ENCODE measurements around the gene TBX2. TPM values are rescaled to one million over a fixed set of nuclear protein-coding genes. Genes with fewer than 3 reads are reported as not detected.

Gene TBX2
- total RNA-seq, 2 donors from 2014 or later: 5.0 to 5.3 TPM

DNA sequence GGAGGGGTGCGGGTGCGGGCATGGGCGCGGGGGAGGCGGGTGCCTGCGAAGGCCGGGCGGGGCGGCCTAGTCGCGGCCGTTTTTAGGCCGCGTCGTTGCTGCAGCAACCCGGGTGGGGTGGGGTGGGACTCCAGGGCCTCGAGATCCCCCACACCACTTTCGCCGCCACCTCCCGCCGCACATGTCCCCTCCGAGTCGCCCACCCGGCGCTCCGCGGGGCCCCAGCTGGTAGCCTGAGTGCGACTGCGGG, 11.3 kb downstream of the TBX2 start:
- peaks cover 5% of the 10 kb centered on the region for H3K4me1 ChIP-seq
- H3K27me3 ChIP-seq: peaks cover 52% of the 10 kb centered on the region
- H3K27ac ChIP-seq: peak overlapping the region; percentile 68
- H3K4me3 ChIP-seq: peak overlapping the region; percentile 49
- no peaks in the 10 kb centered on the region for H3K9me3 ChIP-seq
- H3K36me3 ChIP-seq: no peaks in the 10 kb centered on the region
- peak overlapping the region in 1 of 2 donors; percentile 84 for H3K9ac ChIP-seq (ENCODE audit: low read depth in 2 of 2, low read length in 2 of 2)
- no peak for DNase-seq
- TF ChIP-seq, protein P1, sequence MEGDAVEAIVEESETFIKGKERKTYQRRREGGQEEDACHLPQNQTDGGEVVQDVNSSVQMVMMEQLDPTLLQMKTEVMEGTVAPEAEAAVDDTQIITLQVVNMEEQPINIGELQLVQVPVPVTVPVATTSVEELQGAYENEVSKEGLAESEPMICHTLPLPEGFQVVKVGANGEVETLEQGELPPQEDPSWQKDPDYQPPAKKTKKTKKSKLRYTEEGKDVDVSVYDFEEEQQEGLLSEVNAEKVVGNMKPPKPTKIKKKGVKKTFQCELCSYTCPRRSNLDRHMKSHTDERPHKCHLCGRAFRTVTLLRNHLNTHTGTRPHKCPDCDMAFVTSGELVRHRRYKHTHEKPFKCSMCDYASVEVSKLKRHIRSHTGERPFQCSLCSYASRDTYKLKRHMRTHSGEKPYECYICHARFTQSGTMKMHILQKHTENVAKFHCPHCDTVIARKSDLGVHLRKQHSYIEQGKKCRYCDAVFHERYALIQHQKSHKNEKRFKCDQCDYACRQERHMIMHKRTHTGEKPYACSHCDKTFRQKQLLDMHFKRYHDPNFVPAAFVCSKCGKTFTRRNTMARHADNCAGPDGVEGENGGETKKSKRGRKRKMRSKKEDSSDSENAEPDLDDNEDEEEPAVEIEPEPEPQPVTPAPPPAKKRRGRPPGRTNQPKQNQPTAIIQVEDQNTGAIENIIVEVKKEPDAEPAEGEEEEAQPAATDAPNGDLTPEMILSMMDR (IDR thresholded peaks at IDR 0.05): no peak
- intact Hi-C loops (cut with DNase I): no loop called here

DNA sequence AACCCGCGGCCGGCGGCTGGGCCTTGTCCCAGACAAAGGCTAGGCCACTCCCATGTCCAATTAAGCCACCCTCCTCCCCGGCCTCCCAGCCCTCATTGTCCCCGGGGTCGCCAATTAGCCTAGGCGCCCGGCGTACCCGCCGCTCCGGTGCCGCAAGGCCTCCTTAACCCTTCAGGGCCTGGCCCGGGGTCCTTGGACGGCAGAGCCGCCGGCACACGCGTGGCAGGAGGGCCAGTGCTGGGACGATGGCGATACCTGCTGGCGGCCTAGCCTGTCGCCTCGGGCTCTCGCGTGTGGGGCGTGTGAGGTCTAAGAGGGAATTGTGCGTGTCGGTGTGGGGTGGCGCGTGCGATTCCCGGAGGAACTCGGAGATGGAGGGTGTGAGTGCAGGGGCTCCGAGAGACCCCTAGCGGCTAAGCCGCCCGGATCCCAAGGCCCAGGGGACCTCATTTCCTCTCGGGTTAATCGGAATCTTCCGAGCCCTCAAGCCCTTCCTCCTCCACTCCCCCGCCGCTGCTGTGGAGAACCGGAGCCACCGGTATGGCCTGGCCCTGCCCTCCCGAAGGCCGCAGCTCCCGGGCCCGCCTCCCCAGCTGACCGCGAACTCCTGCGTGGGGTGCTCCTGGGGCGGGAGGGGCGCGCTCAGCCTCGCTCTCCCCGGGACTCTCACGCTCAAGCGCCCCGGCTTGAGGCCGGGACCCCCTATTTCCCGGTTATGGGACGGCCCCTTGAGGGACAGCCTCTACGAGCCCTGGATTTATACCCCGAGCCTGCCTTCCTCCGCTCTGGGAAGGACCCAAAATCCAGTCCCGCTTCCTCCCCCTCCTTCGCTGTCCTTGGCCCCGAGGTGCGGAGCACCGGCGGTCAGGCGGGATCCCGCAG, 11.9 kb downstream of the TBX2 start:
- TF ChIP-seq, protein P1 (IDR thresholded peaks at IDR 0.05): no peak
- peak overlapping the region; percentile 66 to 84 for H3K9ac ChIP-seq (ENCODE audit: low read depth in 2 of 2, low read length in 2 of 2)
- H3K9me3 ChIP-seq: no peaks in the 10 kb centered on the region
- intact Hi-C loops (cut with DNase I): no loop called here
- peak overlapping the region; percentile 68 for H3K27ac ChIP-seq
- H3K4me1 ChIP-seq: peaks cover 5% of the 10 kb centered on the region
- H3K4me3 ChIP-seq: peak overlapping the region; percentile 49
- no peaks in the 10 kb centered on the region for H3K36me3 ChIP-seq
- DNase-seq: peak; percentile 54
- peaks cover 50% of the 10 kb centered on the region for H3K27me3 ChIP-seq

DNA sequence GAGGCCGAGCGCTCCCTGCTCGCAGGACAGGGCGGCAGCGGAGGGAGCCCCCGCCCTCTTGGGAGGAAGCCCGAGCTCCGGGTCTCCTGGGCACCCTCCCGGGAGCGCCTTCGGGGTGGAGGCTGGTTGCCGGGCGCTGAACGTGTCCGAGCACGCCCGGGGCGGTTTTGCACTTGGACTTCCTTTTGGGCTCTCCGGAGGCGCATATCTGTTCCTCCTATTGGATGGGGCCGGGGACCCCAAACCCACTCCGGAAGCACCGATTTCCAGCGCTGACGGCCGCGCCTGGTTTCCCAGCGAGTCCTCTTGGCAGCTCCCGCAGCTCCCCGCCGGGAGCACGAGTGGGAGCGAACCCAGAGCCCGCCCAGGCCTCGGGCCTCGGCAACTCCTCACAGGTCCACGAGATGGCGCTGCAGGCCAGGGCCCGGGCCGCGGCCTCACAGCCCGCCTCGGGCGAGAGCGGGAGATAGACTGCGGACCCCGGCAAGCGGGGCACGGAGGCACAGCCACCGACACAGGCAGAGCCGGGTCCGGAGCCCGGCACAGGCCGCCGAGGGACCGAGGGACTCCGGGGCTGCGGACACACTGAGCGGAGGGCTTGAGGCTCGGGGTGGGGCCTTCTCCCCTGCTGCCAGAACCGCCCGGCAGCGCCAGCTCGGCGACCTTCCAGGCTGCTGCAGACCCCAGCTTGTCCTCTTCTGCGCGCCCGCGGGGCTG, 12.7 kb downstream of the TBX2 start:
- Histone ChIP-seq H3K9ac (ENCODE audit: low read depth in 2 of 2, low read length in 2 of 2) (peak overlapping the region; percentile 66 to 84), H3K9me3 (no peaks in the 10 kb centered on the region), H3K36me3 (no peaks in the 10 kb centered on the region), H3K27me3 (peaks cover 45% of the 10 kb centered on the region), H3K4me1 (peaks cover 5% of the 10 kb centered on the region), H3K27ac (peak overlapping the region; percentile 68), H3K4me3 (peak overlapping the region; percentile 49)
- peak; percentile 79 for DNase-seq
- TF ChIP-seq, protein P1 (IDR thresholded peaks at IDR 0.05): peak; percentile 97
- intact Hi-C loops (cut with DNase I): no loop called here

DNA sequence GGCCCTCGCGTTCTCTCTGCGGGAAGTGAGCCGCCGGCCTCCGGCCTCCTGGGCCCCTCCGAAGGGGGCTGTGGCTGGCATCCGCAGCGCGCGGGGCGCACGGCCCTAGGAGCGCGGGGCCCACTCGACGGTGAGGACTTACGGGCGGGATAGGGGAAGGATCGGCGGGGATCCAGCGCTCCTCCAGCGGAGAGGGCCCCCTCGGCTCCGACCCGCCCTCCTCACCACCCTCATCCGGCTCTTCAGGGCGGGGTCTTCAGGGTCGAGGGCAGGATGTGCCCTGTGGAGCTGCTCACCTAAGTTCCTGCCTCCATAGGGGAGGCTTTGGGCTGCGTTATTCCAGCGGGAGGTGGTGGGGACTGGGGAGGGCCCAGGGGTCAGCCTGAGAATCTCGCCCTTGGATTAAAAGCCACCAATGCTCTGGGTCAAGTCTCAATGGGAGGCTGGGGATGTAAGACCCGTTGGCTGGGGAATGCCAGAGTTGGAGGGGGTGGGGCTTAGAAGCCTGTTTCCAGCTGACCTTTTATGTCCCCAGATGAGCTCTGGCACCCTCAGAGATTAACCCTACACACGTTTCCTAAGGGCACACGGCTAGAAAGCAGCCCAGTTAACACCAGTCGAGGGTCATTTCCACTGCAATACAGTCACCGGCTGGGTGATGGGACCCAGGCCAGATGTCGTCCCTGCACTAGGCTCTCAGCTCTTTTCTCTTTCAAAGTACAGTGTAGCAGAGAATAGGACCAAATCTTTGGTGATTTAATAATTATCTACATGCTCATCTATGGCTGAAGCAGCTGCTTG, 13.4 kb downstream of the TBX2 start:
- Histone ChIP-seq H3K36me3 (no peaks in the 10 kb centered on the region), H3K4me1 (peaks cover 5% of the 10 kb centered on the region), H3K27ac (peak overlapping the region; percentile 68), H3K9me3 (no peaks in the 10 kb centered on the region), H3K4me3 (peak overlapping the region; percentile 49), H3K27me3 (peaks cover 37% of the 10 kb centered on the region), H3K9ac (ENCODE audit: low read depth in 2 of 2, low read length in 2 of 2) (peak overlapping the region; percentile 34 to 84)
- intact Hi-C loops (cut with DNase I): no loop called here
- DNase-seq: peak; percentile 16
- TF ChIP-seq, protein P1 (IDR thresholded peaks at IDR 0.05): no peak

DNA sequence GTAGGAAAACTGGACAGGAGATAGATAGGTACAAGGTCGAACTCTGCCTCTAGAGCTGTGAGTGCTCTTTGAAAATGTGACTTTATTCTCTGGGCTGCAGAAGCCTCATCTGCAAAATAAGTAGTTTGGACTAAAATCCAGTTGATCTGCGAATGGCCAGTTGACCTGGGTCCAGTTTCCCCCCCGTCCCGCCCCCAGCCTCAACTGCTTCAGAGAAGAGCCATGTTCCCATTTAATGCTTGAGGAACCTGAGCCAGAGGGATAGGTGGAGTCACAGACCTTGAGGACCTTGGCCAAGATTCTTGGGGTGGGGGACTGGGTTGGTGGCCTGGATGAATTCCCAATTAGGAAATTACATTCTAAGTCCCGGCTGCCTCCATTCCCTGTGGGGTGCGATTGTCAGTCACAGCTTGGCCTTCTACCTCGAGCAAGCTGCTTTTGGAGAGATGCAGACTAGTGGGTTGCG, 14.1 kb downstream of the TBX2 start:
- Histone ChIP-seq H3K4me3 (peak overlapping the region; percentile 49), H3K4me1 (peaks cover 5% of the 10 kb centered on the region), H3K36me3 (no peaks in the 10 kb centered on the region), H3K27ac (no peak overlapping the region), H3K9me3 (no peaks in the 10 kb centered on the region), H3K9ac (ENCODE audit: low read depth in 2 of 2, low read length in 2 of 2) (peak overlapping the region in 1 of 2 donors; percentile 34), H3K27me3 (peaks cover 31% of the 10 kb centered on the region)
- intact Hi-C loops (cut with DNase I): no loop called here
- DNase-seq: no peak
- TF ChIP-seq, protein P1 (IDR thresholded peaks at IDR 0.05): no peak

All from colonic mucosa (tissue), 4 donors.